A673 (cell line): ENCODE results near the gene BCAS4.

Experiments
- CTCF ChIP-seq: fragments of 300-800, 200-600 bp; sonication (generic); conservative IDR thresholded peaks from 2 replicates; pipeline ENCODE4 v1.5.1; 2017; ENCODE audit warnings: low read depth, mild to moderate bottlenecking, antibody characterized with exemption, low read length, moderate library complexity, mixed read lengths
- EZH2 ChIP-seq: fragments of 200-600 bp; sonication (generic); IDR thresholded peaks from 2 replicates; pipeline ENCODE4 v1.6.1; 2017; ENCODE audit warnings: borderline replicate concordance, low read depth, mild to moderate bottlenecking, mixed read lengths, antibody characterized with exemption, low read length; ENCODE audit not compliant: poor library complexity, severe bottlenecking

- TF ChIP-seq CTCF (no peak), EZH2 (no peak)
Measured at GRCh38 chr20:50815162-50815989, 20.5 kb downstream of the BCAS4 start.
